HepG2 (cell line): ENCODE data around the gene PIK3R1. TPM values are rescaled to one million over a fixed set of nuclear protein-coding genes. Genes with fewer than 3 reads are reported as not detected.

Experiments used
- RNF2 ChIP-seq: fragments of 450-650 bp; conservative IDR thresholded peaks from 2 replicates; pipeline ENCODE4 v1.6.1; 2016; ENCODE audit warnings: low read depth
- ZC3H4 ChIP-seq: sonication (generic); formaldehyde crosslinking; IDR thresholded peaks from 2 replicates; pipeline ENCODE4 v1.4.0; 2020; ENCODE audit warnings: missing genetic modification reagents, borderline replicate concordance
- ZNF543 ChIP-seq: sonication (generic); formaldehyde crosslinking; IDR thresholded peaks from 2 replicates; pipeline ENCODE4 v1.4.0; 2020; ENCODE audit warnings: mild to moderate bottlenecking, missing genetic modification reagents
- polyA plus RNA-seq, 8 experiments: library from polyadenylated mRNA; depleted of rRNA in 3 of 8; stranded (reverse) in 7 of 8; unstranded in 1 of 8; fragments of >200 nt; fragmentation: Illumina TruSeq in 4 of 8; extraction: Trizol in 4 of 8; gene quantifications; 2 replicates each; pipeline versions ENCODE4 v1.2.1 to v1.2.3, GENCODE V29; 2011 to 2016; ENCODE audit warnings: low read depth in 4 of 8, missing spikeins in 1 of 8, mixed read lengths in 1 of 8; ENCODE audit not compliant: insufficient read depth in 1 of 8
- total RNA-seq, 5 experiments: library from RNA; depleted of rRNA; stranded (reverse); fragments of >200 nt; fragmentation: Illumina TruSeq; extraction: Trizol; gene quantifications; 2 replicates each; pipeline ENCODE4 v1.2.3, GENCODE V29; 2016; ENCODE audit warnings: low read depth in 1 of 5
- TF ChIP-seq, protein P1 (sequence below), 2 experiments: sonication (generic) in 1 of 2; formaldehyde crosslinking in 1 of 2; IDR thresholded peaks; 2 replicates each; pipeline versions ENCODE4 v1.4.0 to v1.6.1; 2018 to 2020; ENCODE audit warnings: missing genetic modification reagents in 2 of 2, borderline replicate concordance in 1 of 2, low read depth in 1 of 2, mild to moderate bottlenecking in 1 of 2, missing biosample characterization in 1 of 2
- TF ChIP-seq, protein P2 (sequence below): sonication (generic); formaldehyde crosslinking; IDR thresholded peaks from 2 replicates; pipeline ENCODE4 v1.4.0; 2020; ENCODE audit warnings: mild to moderate bottlenecking, low read depth, missing genetic modification reagents
- TF ChIP-seq, protein P3 (sequence below): sonication (generic); formaldehyde crosslinking; IDR thresholded peaks from 2 replicates; pipeline ENCODE4 v1.4.0; 2020; ENCODE audit warnings: mild to moderate bottlenecking, missing genetic modification reagents
- TF ChIP-seq, protein P4 (sequence below): sonication (generic); formaldehyde crosslinking; IDR thresholded peaks from 2 replicates; pipeline ENCODE4 v1.4.0; 2020; ENCODE audit warnings: missing genetic modification reagents

The PIK3R1 gene
- total and polyA plus RNA-seq, 2 of the 13 experiments (the other 11 are each of a cell fraction or from before 2014, with no cell fraction given), result 8.4 to 21.3 TPM

DNA sequence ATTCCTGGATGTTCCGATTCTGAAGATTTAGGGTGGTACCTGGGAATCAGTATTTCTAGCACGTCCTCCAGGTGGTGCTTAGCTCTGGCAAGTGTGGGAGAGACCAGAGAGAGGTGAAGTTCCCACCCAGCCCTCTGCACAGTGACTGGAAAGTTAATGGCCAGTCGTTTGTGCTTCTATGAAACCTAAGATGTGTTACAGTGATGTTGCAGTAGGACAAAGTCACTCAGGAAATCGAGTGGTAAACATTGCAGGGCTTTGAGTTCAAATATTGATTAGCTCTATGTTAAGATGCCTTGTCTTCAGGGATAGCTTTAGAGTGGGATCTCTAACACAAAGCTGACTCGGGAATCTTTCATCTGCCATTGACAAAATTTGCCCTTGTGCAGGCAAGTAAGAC, 55.6 kb downstream of the PIK3R1 start (continued):
- TF ChIP-seq, protein P1, sequence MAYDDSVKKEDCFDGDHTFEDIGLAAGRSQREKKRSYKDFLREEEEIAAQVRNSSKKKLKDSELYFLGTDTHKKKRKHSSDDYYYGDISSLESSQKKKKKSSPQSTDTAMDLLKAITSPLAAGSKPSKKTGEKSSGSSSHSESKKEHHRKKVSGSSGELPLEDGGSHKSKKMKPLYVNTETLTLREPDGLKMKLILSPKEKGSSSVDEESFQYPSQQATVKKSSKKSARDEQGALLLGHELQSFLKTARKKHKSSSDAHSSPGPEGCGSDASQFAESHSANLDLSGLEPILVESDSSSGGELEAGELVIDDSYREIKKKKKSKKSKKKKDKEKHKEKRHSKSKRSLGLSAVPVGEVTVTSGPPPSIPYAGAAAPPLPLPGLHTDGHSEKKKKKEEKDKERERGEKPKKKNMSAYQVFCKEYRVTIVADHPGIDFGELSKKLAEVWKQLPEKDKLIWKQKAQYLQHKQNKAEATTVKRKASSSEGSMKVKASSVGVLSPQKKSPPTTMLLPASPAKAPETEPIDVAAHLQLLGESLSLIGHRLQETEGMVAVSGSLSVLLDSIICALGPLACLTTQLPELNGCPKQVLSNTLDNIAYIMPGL (CRISPR knock-in tag; IDR thresholded peaks at IDR 0.05; ENCODE audit: borderline replicate concordance in 1 of 2, low read depth in 1 of 2), result no peak
- TF ChIP-seq, protein P2, sequence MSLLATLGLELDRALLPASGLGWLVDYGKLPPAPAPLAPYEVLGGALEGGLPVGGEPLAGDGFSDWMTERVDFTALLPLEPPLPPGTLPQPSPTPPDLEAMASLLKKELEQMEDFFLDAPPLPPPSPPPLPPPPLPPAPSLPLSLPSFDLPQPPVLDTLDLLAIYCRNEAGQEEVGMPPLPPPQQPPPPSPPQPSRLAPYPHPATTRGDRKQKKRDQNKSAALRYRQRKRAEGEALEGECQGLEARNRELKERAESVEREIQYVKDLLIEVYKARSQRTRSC (CRISPR knock-in tag), result no peak
- TF ChIP-seq, protein P3, sequence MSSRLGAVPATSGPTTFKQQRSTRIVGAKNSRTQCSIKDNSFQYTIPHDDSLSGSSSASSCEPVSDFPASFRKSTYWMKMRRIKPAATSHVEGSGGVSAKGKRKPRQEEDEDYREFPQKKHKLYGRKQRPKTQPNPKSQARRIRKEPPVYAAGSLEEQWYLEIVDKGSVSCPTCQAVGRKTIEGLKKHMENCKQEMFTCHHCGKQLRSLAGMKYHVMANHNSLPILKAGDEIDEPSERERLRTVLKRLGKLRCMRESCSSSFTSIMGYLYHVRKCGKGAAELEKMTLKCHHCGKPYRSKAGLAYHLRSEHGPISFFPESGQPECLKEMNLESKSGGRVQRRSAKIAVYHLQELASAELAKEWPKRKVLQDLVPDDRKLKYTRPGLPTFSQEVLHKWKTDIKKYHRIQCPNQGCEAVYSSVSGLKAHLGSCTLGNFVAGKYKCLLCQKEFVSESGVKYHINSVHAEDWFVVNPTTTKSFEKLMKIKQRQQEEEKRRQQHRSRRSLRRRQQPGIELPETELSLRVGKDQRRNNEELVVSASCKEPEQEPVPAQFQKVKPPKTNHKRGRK (CRISPR knock-in tag), result no peak
- TF ChIP-seq ZNF543 (CRISPR knock-in tag), result no peak
- TF ChIP-seq RNF2, result no peak
- TF ChIP-seq ZC3H4 (CRISPR knock-in tag), result no peak
- TF ChIP-seq, protein P4, sequence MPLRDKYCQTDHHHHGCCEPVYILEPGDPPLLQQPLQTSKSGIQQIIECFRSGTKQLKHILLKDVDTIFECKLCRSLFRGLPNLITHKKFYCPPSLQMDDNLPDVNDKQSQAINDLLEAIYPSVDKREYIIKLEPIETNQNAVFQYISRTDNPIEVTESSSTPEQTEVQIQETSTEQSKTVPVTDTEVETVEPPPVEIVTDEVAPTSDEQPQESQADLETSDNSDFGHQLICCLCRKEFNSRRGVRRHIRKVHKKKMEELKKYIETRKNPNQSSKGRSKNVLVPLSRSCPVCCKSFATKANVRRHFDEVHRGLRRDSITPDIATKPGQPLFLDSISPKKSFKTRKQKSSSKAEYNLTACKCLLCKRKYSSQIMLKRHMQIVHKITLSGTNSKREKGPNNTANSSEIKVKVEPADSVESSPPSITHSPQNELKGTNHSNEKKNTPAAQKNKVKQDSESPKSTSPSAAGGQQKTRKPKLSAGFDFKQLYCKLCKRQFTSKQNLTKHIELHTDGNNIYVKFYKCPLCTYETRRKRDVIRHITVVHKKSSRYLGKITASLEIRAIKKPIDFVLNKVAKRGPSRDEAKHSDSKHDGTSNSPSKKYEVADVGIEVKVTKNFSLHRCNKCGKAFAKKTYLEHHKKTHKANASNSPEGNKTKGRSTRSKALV (CRISPR knock-in tag), result no peak
